GM15510 (cell line): ENCODE results near the gene PLXNB3.

Experiments used
- POLR2A ChIP-seq: IDR thresholded peaks from 3 replicates; pipeline ENCODE4 v1.6.1; 2011; ENCODE audit warnings: borderline replicate concordance; ENCODE audit not compliant: insufficient read length; ENCODE audit errors: extremely low read depth

The PLXNB3 gene

GRCh38 chrX:153768311-153769157, 4.5 kb downstream of the PLXNB3 start:
- no peak for TF ChIP-seq POLR2A

- TF ChIP-seq POLR2A: no peak
Observed at GRCh38 chrX:153769158-153769864, 5.3 kb downstream of the PLXNB3 start.

- no peak for TF ChIP-seq POLR2A
Observed at GRCh38 chrX:153769865-153770600, 6.0 kb downstream of the PLXNB3 start.

- TF ChIP-seq POLR2A: no peak
Observed at GRCh38 chrX:153770601-153771414, 6.8 kb downstream of the PLXNB3 start.

GRCh38 chrX:153771415-153772315, 7.6 kb downstream of the PLXNB3 start:
- TF ChIP-seq POLR2A: no peak

- TF ChIP-seq POLR2A: no peak
Observed at GRCh38 chrX:153772316-153773217, 8.5 kb downstream of the PLXNB3 start.

GRCh38 chrX:153773218-153773611, 9.2 kb downstream of the PLXNB3 start:
- TF ChIP-seq POLR2A: no peak

- no peak for TF ChIP-seq POLR2A
Observed at GRCh38 chrX:153773741-153774575, 9.9 kb downstream of the PLXNB3 start.

- no peak for TF ChIP-seq POLR2A
Observed at GRCh38 chrX:153774576-153775292, 10.7 kb downstream of the PLXNB3 start.

GRCh38 chrX:153775293-153776119, 11.5 kb downstream of the PLXNB3 start:
- TF ChIP-seq POLR2A: no peak
